ENCODE measurements around the gene GGCX.

DNA sequence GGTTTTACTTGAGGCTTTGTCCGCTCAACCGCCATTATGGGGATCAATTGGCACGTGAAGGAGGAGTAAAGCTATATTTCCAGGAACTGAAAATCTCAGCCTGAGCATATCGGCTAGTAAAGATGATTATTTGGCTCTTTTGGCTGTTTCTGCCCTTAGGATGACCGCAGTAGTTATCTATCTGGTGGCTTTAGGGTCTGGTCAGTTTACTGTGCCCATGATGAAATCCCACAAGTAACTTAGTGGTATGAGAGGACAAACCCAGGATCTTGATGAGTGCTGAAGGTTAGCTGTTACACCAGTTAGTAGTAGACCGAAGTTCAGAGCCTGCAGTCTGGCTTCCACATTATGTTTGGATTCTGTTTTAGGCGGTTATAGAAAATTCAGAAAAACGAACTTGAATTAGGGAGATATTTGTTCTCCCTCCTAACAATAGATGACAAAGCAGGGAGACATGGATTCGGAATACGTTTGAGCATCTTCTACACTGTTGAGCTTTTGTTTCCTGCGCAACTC is 21.1 kb downstream of the GGCX start:
- TF ChIP-seq, protein P1, sequence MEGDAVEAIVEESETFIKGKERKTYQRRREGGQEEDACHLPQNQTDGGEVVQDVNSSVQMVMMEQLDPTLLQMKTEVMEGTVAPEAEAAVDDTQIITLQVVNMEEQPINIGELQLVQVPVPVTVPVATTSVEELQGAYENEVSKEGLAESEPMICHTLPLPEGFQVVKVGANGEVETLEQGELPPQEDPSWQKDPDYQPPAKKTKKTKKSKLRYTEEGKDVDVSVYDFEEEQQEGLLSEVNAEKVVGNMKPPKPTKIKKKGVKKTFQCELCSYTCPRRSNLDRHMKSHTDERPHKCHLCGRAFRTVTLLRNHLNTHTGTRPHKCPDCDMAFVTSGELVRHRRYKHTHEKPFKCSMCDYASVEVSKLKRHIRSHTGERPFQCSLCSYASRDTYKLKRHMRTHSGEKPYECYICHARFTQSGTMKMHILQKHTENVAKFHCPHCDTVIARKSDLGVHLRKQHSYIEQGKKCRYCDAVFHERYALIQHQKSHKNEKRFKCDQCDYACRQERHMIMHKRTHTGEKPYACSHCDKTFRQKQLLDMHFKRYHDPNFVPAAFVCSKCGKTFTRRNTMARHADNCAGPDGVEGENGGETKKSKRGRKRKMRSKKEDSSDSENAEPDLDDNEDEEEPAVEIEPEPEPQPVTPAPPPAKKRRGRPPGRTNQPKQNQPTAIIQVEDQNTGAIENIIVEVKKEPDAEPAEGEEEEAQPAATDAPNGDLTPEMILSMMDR (IDR thresholded peaks at IDR 0.05; ENCODE audit: extremely low read depth in 1 of 2, insufficient read depth in 1 of 2, low read depth in 1 of 2, low read length in 2 of 2), result no peak
- no peak for TF ChIP-seq POLR2A (IDR thresholded peaks at IDR 0.05; ENCODE audit: low read depth, low read length)
- no peak for TF ChIP-seq EZH2 (IDR thresholded peaks at IDR 0.05; ENCODE audit: borderline replicate concordance, low read depth, low read length, severe bottlenecking)
- peak; percentile 12 for TF ChIP-seq POLR2AphosphoS5 (IDR thresholded peaks at IDR 0.05; ENCODE audit: insufficient read depth, low read depth, low read length)
- no peak for TF ChIP-seq MYC (IDR thresholded peaks at IDR 0.05; ENCODE audit: low read depth, low read length)
- TF ChIP-seq GATA2 (IDR thresholded peaks at IDR 0.05; ENCODE audit: insufficient read depth, insufficient read length, low read depth, low read length), result no peak
- TF ChIP-seq, protein P2, sequence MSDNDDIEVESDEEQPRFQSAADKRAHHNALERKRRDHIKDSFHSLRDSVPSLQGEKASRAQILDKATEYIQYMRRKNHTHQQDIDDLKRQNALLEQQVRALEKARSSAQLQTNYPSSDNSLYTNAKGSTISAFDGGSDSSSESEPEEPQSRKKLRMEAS (IDR thresholded peaks at IDR 0.05; ENCODE audit: insufficient read depth, insufficient read length), result no peak
- no peak for TF ChIP-seq JUN (IDR thresholded peaks at IDR 0.05; ENCODE audit: borderline replicate concordance, insufficient read depth, insufficient read length, low read depth)
